ENCODE measurements around the gene PLA2G3. TPM values are rescaled to one million over a fixed set of nuclear protein-coding genes. Genes with fewer than 3 reads are reported as not detected.

Gene PLA2G3
- total RNA-seq, 6 donors from 2014 or later, result 0.79 to 8.1 (median 5.5) TPM

DNA sequence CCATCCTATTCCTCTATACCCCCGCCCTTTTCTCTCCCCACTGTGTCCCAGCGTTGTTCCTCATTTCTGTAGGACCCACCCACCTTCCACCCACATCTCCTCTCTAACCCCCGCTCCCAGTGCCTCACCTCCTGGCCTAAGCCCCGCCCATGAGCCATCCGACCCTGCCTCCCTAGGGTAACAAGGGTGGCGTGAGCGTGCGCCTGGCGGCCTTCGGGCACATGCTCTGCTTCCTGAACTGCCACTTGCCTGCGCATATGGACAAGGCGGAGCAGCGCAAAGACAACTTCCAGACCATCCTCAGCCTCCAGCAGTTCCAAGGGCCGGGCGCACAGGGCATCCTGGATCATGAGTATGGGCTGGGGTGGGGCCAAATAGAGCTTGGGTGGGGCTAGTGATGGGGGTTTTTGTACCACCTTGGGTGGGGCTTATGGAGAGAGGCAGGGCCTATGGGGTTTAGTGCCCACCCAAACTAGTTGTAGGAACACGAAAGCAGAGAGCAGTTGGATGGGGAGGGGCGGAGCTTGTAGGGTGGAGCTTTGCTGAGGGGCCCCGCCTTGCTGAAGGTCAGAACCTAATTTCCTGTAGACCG, 13.0 kb downstream of the PLA2G3 start:
- WGBS, 2 donors, result 50 to 61% methylated on average over 14 to 19 of the region's 19 CpGs
- H3K9me3 ChIP-seq, result no peaks in the 10 kb centered on the region
- no peaks in the 10 kb centered on the region for H3K27me3 ChIP-seq
- H3K4me1 ChIP-seq, result peaks cover 6 to 27% (median 14%) of the 10 kb centered on the region in 4 donors
- no peak for TF ChIP-seq POLR2A (IDR thresholded peaks at IDR 0.05)
- no peak for TF ChIP-seq EP300 (IDR thresholded peaks at IDR 0.05)
- no peak for TF ChIP-seq POLR2AphosphoS5 (IDR thresholded peaks at IDR 0.05)
- TF ChIP-seq, protein P1, sequence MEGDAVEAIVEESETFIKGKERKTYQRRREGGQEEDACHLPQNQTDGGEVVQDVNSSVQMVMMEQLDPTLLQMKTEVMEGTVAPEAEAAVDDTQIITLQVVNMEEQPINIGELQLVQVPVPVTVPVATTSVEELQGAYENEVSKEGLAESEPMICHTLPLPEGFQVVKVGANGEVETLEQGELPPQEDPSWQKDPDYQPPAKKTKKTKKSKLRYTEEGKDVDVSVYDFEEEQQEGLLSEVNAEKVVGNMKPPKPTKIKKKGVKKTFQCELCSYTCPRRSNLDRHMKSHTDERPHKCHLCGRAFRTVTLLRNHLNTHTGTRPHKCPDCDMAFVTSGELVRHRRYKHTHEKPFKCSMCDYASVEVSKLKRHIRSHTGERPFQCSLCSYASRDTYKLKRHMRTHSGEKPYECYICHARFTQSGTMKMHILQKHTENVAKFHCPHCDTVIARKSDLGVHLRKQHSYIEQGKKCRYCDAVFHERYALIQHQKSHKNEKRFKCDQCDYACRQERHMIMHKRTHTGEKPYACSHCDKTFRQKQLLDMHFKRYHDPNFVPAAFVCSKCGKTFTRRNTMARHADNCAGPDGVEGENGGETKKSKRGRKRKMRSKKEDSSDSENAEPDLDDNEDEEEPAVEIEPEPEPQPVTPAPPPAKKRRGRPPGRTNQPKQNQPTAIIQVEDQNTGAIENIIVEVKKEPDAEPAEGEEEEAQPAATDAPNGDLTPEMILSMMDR (IDR thresholded peaks at IDR 0.05), result no peak
- no peak for ATAC-seq (ENCODE audit: low FRiP score in 2 of 2)
- H3K4me3 ChIP-seq, result no peak overlapping the region
- H3K36me3 ChIP-seq, result no peaks in the 10 kb centered on the region
- H3K27ac ChIP-seq, result no peak overlapping the region
- no peak for DNase-seq

DNA sequence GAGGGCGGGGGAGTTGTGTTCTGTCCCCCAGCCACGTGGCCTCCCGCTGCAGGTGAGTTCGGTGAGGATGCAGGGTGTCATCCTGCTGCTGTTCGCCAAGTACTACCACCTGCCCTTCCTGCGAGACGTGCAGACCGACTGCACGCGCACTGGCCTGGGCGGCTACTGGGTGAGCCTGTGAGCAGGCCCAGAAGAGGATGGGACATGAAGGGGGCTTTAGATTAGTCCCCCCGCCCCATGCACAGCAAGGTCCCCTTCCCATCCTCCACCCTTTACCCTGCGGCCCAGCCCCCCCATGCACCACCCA, 13.5 kb downstream of the PLA2G3 start:
- ATAC-seq (ENCODE audit: low FRiP score in 2 of 2), result no peak
- TF ChIP-seq, protein P1 (IDR thresholded peaks at IDR 0.05), result no peak
- TF ChIP-seq POLR2AphosphoS5 (IDR thresholded peaks at IDR 0.05) (no peak), POLR2A (IDR thresholded peaks at IDR 0.05) (no peak), EP300 (IDR thresholded peaks at IDR 0.05) (no peak)
- Histone ChIP-seq H3K4me1 (peaks cover 6 to 29% (median 16%) of the 10 kb centered on the region in 4 donors), H3K9me3 (no peaks in the 10 kb centered on the region), H3K27me3 (no peaks in the 10 kb centered on the region), H3K36me3 (no peaks in the 10 kb centered on the region), H3K27ac (no peak overlapping the region), H3K4me3 (no peak overlapping the region)
- DNase-seq, result no peak
- WGBS, 2 donors, result 91 to 92% methylated on average over 9 to 13 of the region's 13 CpGs

DNA sequence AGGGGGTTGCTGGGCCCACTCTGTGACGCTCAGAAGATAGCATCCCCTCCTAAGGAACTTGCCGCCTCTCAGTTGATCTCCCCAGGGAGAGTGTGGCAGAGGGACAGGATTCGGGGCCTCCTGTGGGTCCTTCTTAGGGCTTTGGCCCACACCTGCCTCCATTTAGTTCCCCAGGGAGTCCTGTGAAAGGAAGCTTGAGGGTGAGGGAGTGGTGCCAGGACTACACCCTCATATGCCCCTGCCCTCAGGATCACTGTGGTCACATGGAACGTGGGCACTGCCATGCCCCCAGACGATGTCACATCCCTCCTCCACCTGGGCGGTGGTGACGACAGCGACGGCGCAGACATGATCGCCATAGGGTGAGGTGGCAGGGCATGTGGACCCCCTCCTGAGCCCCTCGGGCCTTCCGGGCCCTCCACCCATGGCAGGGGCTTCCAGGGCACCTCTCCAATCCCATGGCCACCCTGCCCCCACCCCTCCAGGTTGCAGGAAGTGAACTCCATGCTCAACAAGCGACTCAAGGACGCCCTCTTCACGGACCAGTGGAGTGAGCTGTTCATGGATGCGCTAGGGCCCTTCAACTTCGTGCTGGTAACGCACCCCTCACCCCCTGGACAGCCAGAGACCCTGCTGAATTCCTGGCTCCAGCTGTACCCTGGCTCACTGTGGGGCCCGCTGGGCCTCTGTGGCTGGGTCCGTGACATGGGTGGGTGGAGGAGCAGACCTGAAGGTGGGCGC, 14.0 kb downstream of the PLA2G3 start:
- 88% methylated on average over 22 of the region's 22 CpGs; no CpG with 5 or more reads in 1 of the 2 donors for WGBS, 2 donors
- DNase-seq (peak in 1 of 2 donors; percentile 44), ATAC-seq (ENCODE audit: low FRiP score in 2 of 2) (no peak)
- Histone ChIP-seq H3K4me1 (peaks cover 6 to 24% (median 16%) of the 10 kb centered on the region in 4 donors), H3K9me3 (no peaks in the 10 kb centered on the region), H3K36me3 (no peaks in the 10 kb centered on the region), H3K27me3 (no peaks in the 10 kb centered on the region), H3K4me3 (no peak overlapping the region), H3K27ac (no peak overlapping the region)
- TF ChIP-seq EP300 (IDR thresholded peaks at IDR 0.05), result no peak
- TF ChIP-seq, protein P1 (IDR thresholded peaks at IDR 0.05), result no peak
- no peak for TF ChIP-seq POLR2AphosphoS5 (IDR thresholded peaks at IDR 0.05)

GRCh38 chr22:31125521-31126117, 14.7 kb downstream of the PLA2G3 start:
- ATAC-seq (ENCODE audit: low FRiP score in 2 of 2), result no peak
- H3K9me3 ChIP-seq, result no peaks in the 10 kb centered on the region
- no peak overlapping the region for H3K27ac ChIP-seq

More at GRCh38 chr22:31125521-31126117, 14.7 kb downstream of the PLA2G3 start:
- WGBS, 2 donors, result 86 to 87% methylated on average over 9 to 11 of the region's 12 CpGs
- Histone ChIP-seq H3K4me3 (no peak overlapping the region), H3K4me1 (peaks cover 6 to 17% (median 13%) of the 10 kb centered on the region in 4 donors), H3K36me3 (no peaks in the 10 kb centered on the region), H3K27me3 (no peaks in the 10 kb centered on the region)
- no peak for DNase-seq
- TF ChIP-seq, protein P1 (IDR thresholded peaks at IDR 0.05), result no peak
- TF ChIP-seq POLR2A (IDR thresholded peaks at IDR 0.05) (no peak), POLR2AphosphoS5 (IDR thresholded peaks at IDR 0.05) (no peak), EP300 (IDR thresholded peaks at IDR 0.05) (no peak)
